Fibroblast of villous mesenchyme (primary cell): ENCODE results near the gene PKP2. TPM values are rescaled to one million over a fixed set of nuclear protein-coding genes. Genes with fewer than 3 reads are reported as not detected.

Experiments used
- DNase-seq: peaks from one replicate; pipeline ENCODE4 v3.0.0-alpha.2; 2010; ENCODE audit warnings: low read depth
- H3K4me3 ChIP-seq: 2 replicates; pipeline ENCODE4 v1.5.1; 2011; ENCODE audit warnings: low read depth, mild to moderate bottlenecking, low read length
- total RNA-seq: library from RNA; depleted of rRNA; stranded (reverse); fragments of >200 nt; gene quantifications from 2 replicates; pipeline ENCODE4 v1.2.3, GENCODE V29; 2012
- TF ChIP-seq, protein P1 (sequence below): IDR thresholded peaks from 2 replicates; pipeline ENCODE4 v1.5.1; 2012; ENCODE audit warnings: low read depth, mild to moderate bottlenecking, low read length; ENCODE audit not compliant: insufficient read depth

PKP2 gene
- total RNA-seq, 1 donor, result 9.5 TPM

DNA sequence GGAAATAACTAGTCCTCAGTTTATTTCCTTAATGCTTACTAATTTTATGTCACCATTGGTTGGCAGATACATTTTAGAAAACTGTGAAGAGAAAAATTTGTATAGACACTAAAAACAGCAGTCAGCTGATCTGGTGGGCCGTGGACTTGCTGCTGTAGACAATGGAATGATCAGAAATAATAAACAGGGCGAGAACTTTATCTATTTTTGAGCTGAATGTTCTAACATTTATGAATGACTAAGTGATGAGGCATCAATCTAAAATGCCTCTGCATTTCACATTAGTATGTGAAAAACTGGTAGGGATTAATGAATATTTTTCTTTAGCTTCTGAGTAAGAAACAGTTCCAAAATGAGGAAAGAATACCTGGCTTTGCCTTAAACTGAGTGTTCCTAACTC, 24.8 kb upstream of the PKP2 start:
- TF ChIP-seq, protein P1, sequence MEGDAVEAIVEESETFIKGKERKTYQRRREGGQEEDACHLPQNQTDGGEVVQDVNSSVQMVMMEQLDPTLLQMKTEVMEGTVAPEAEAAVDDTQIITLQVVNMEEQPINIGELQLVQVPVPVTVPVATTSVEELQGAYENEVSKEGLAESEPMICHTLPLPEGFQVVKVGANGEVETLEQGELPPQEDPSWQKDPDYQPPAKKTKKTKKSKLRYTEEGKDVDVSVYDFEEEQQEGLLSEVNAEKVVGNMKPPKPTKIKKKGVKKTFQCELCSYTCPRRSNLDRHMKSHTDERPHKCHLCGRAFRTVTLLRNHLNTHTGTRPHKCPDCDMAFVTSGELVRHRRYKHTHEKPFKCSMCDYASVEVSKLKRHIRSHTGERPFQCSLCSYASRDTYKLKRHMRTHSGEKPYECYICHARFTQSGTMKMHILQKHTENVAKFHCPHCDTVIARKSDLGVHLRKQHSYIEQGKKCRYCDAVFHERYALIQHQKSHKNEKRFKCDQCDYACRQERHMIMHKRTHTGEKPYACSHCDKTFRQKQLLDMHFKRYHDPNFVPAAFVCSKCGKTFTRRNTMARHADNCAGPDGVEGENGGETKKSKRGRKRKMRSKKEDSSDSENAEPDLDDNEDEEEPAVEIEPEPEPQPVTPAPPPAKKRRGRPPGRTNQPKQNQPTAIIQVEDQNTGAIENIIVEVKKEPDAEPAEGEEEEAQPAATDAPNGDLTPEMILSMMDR, result no peak
- DNase-seq, result no peak
- H3K4me3 ChIP-seq, result no peak overlapping the region

DNA sequence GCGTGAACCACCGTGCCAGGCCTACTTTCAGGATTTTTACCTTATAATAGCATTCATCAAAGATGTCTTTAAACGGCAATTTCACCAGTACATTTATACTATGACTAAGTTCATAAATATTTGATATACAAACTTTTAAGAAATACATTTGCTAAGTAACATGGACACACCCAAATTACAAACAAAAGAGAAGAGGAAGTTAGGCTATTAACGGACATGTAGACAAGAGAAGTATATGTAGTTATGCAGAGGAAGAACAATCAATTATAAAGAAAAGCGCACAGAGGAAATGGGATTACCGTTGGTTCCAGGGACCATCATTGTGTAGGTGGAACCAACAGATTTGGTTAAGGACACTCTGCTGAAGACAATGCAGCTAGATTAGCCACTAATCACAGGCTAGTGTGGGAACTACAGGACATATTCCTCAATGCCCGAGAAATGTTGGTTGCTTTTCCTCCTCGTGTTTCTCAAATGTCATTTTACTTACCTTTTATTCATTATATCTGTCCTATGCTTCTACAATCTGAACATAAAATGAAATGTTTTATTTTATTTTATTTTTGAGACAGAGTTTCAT, 24.0 kb upstream of the PKP2 start:
- TF ChIP-seq, protein P1, result no peak
- H3K4me3 ChIP-seq, result no peak overlapping the region
- no peak for DNase-seq

DNA sequence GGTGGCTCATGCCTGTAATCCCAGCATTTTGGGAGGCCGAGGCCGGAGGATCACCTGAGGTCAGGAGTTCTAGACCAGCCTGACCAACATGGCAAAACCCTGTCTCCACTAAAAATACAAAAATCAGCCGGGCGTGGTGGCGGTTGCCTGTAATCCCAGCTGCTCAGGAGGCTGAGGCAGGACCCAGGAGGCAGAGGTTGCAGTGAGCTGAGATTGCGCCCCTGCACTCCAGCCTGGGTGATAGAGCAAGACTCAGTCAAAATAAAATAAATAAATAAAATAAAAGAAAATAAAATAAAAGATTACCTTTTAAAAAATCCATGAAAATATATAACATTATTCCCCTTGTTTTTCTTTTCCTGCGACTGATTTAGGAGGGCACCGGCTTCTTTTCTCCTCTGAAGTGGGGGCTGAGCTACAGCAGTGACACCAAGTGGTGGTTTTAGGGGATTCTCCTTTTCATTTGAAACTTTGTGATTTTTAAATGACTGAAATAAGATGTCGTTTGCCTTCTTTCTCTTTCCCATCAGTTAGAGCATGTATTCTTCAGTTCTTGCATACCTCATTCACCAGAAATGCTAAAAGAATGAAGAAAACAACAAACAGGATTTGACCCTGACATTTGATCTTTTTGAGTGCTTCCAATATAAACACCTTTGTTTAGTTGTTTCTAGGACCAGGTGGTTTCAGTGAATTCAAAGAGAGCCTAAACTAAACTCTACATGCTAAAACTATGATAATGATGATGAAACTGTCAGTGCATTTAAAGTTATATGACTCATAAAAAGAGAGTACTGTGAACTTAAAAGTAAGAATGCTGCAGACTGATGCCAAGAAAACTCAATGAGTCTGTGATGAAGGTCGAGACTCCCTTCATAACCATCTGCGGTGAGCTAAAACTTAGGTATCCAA, 22.6 kb upstream of the PKP2 start:
- TF ChIP-seq, protein P1, result peak; percentile 62
- no peak overlapping the region for H3K4me3 ChIP-seq
- peak; percentile 40 for DNase-seq

DNA sequence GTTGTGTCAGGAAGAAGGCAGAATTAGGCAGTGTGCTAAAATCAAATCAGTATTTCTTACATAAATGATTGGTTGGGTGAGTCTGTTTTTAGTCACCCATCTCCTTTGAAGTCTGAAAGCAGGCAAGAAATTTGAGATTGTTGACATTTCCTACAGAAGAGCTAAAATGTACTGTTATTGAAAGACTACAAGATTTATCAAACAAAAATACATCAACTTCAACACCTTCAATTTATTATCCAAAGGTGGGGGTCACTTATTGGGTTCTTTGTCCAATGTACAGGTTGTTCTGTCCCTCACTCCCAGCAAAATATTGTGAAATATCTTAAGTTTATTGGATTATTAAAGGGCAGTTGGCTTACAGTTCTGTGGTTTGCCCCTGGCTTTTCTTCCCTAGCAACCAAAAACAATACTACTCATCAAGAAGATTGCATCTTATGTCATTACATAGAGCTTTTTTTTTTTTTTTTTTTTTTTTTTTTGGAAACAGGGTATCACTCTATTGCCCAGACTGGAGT, 20.6 kb upstream of the PKP2 start:
- peak; percentile 63 for DNase-seq
- TF ChIP-seq, protein P1, result no peak
- H3K4me3 ChIP-seq, result no peak overlapping the region

DNA sequence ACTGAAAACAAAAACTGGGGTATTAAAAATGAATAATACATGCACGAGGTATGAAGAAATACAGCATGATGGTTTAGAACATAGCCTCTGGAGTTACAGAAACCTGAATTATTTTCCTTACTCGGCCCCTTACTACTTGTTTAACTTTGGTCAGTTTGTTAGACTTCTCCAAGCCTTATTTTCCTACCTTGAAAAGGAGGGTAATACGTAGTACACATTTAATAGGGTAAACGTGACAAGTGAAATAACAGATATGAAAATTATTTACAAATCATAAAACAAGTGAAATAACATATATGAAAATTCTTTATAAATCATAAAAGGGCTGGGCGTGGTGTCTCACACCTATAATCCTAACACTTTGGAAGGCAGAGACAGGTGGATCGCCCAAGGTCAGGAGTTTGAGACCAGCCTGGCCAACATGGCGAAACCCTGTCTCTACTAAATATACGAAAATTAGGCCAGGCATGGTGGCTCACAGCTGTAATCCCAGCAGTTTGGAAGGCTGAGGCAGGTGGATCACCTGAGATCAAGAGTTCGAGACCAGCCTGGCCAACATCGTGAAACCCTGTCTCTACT, 11.4 kb upstream of the PKP2 start:
- TF ChIP-seq, protein P1, result no peak
- no peak overlapping the region for H3K4me3 ChIP-seq
- DNase-seq, result no peak

DNA sequence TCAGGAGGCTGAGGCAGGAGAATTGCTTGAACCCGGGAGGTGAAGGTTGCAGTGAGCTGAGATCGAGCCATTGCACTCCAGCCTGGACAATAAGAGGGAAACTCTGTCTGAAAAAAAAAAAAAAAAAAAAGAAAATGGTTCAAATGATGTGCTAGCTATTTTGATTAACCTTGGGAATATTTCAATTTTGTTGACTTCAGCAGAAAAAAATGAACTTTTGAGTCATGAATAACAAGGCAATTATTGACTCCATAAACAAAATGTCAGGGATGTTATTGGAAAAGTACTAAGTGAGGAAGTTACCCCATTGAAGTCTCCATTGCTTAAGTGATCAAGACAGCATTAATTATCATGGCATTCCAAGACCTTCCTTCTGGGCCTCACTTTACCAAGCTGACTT, 10.6 kb upstream of the PKP2 start:
- H3K4me3 ChIP-seq, result no peak overlapping the region
- TF ChIP-seq, protein P1, result no peak
- DNase-seq, result no peak
